ENCODE results near the gene PHOX2B.
A peak's percentile ranks its signal among the peaks of the same experiment; 100 is the strongest.

- TF ChIP-seq GABPA (IDR thresholded peaks at IDR 0.05; ENCODE audit: low read depth) (no peak), CTCF (IDR thresholded peaks at IDR 0.05) (peak; percentile 40)
Measured at GRCh38 chr4:41725254-41725653, 23.3 kb downstream of the PHOX2B start.

Measured in SK-N-SH (cell line).